NT2/D1 (cell line): ENCODE data around the gene COL6A6.

ENCODE experiments used
- SUZ12 ChIP-seq: IDR thresholded peaks from 2 replicates; pipeline ENCODE4 v1.6.1; 2011; ENCODE audit not compliant: insufficient read length, insufficient read depth; ENCODE audit errors: extremely low read depth
- YY1 ChIP-seq: IDR thresholded peaks from 2 replicates; pipeline ENCODE4 v1.6.1; 2011; ENCODE audit not compliant: insufficient read length, insufficient read depth

GRCh38 chr3:130528120-130528519 lies 11.1 kb downstream of the COL6A6 start:
- no peak for TF ChIP-seq YY1
- no peak for TF ChIP-seq SUZ12
